ENCODE measurements around the gene FCGBP. TPM values are rescaled to one million over a fixed set of nuclear protein-coding genes. Genes with fewer than 3 reads are reported as not detected.

The FCGBP gene
- total and polyA plus RNA-seq, 2 of the 4 experiments (the other 2 are of a cell fraction): under 0.01 to 0.03 TPM

GRCh38 chr19:39935364-39935661 is 879 bp upstream of the FCGBP start:
- Histone ChIP-seq H3K36me3 (ENCODE audit: control insufficient read depth, insufficient read depth, low read length) (no peaks in the 10 kb centered on the region), H3K9ac (ENCODE audit: low read depth, low read length) (no peak overlapping the region), H3K79me1 (ENCODE audit: low read depth in 1 of 2, low read length in 2 of 2) (no peaks in the 10 kb centered on the region), H3K9me3 (ENCODE audit: control insufficient read depth, insufficient read depth, low read length) (no peaks in the 10 kb centered on the region), H3K4me2 (ENCODE audit: low read depth, low read length) (no peak overlapping the region), H2BK5ac (ENCODE audit: low read depth, low read length, poor library complexity, severe bottlenecking) (no peak overlapping the region), H2AK5ac (ENCODE audit: low read depth, low read length) (no peak overlapping the region), H4K20me1 (ENCODE audit: insufficient read depth, low read length) (no peaks in the 10 kb centered on the region), H2BK120ac (ENCODE audit: low read depth, low read length) (no peak overlapping the region), H3K18ac (ENCODE audit: low read depth, low read length) (no peak overlapping the region), H3K27ac (ENCODE audit: insufficient read depth, low read length) (no peak overlapping the region), H3K14ac (replicated peaks; ENCODE audit: low read depth, low read length) (no peak overlapping the region), H2BK20ac (ENCODE audit: low read depth, low read length) (no peak overlapping the region), H4K5ac (ENCODE audit: low read depth, low read length) (no peak overlapping the region), H3K4me1 (ENCODE audit: control insufficient read depth, insufficient read depth, low read length) (no peaks in the 10 kb centered on the region), H3K9me1 (ENCODE audit: insufficient read depth, low read length) (no peaks in the 10 kb centered on the region), H4K8ac (ENCODE audit: low read depth in 2 of 2, low read length in 2 of 2) (no peak overlapping the region), H3K23ac (ENCODE audit: low read depth, low read length) (no peak overlapping the region), H3K27me3 (ENCODE audit: control insufficient read depth, insufficient read depth, low read length) (no peaks in the 10 kb centered on the region), H2AFZ (replicated peaks; ENCODE audit: low read length, poor library complexity) (no peak overlapping the region), H3K56ac (ENCODE audit: extremely low read depth, insufficient read depth, low read length) (no peak overlapping the region), H3K4ac (ENCODE audit: low read depth, low read length) (no peak overlapping the region), H3K4me3 (ENCODE audit: insufficient read depth, low read depth, low read length) (no peak overlapping the region), H4K91ac (ENCODE audit: insufficient read depth, low read depth, low read length) (no peak overlapping the region), H2AK9ac (replicated peaks; ENCODE audit: low read depth, low read length, poor library complexity) (no peak overlapping the region), H2BK15ac (ENCODE audit: low read depth, low read length) (no peak overlapping the region)
- dilution Hi-C loops (cut with HindIII; ENCODE audit: low sequenced_read_pairs, unreplicated experiment) (no loop called here), in situ Hi-C loops (cut with MboI; ENCODE audit: low sequenced_read_pairs) (no loop called here), intact Hi-C loops (cut with micrococcal nuclease) (no loop called here)
- no TSS peak for BruUV-seq (replicated peaks)
- WGBS, 2 experiments (ENCODE audit: extremely low coverage in 2 of 2, insufficient read length in 1 of 2): no CpG with 5 or more reads among the region's 5 CpGs
- POLR2A ChIA-PET (ENCODE audit: unreplicated experiment): no interaction called here
- no peak for TF ChIP-seq USF2 (IDR thresholded peaks at IDR 0.05; ENCODE audit: low read depth, low read length)
- no peak for TF ChIP-seq NFE2L2 (IDR thresholded peaks at IDR 0.05; ENCODE audit: low read depth, low read length)
- no peak for TF ChIP-seq MXI1 (IDR thresholded peaks at IDR 0.05; ENCODE audit: borderline replicate concordance, low read depth, low read length)
- no peak for TF ChIP-seq BHLHE40 (IDR thresholded peaks at IDR 0.05; ENCODE audit: low read depth, low read length)
- no peak for TF ChIP-seq ELK1 (IDR thresholded peaks at IDR 0.05; ENCODE audit: borderline replicate concordance, low read depth, low read length)
- TF ChIP-seq SMC3 (IDR thresholded peaks at IDR 0.05; ENCODE audit: low read depth, low read length): no peak
- TF ChIP-seq RCOR1 (IDR thresholded peaks at IDR 0.05; ENCODE audit: insufficient replicate concordance, low read length): no peak
- TF ChIP-seq CTCF (conservative IDR thresholded peaks at IDR 0.05; ENCODE audit: low read depth, low read length): no peak
- TF ChIP-seq CEBPB (IDR thresholded peaks at IDR 0.05; ENCODE audit: low read depth, low read length): no peak
- no peak for TF ChIP-seq RAD21 (IDR thresholded peaks at IDR 0.05; ENCODE audit: low read length)
- no peak for TF ChIP-seq RFX5 (IDR thresholded peaks at IDR 0.05; ENCODE audit: low read depth, low read length)
- no peak for TF ChIP-seq MAZ (IDR thresholded peaks at IDR 0.05; ENCODE audit: borderline replicate concordance, low read depth, low read length)
- no peak for TF ChIP-seq CHD1 (IDR thresholded peaks at IDR 0.05; ENCODE audit: low read depth, low read length)
- no peak for TF ChIP-seq POLR2A (IDR thresholded peaks at IDR 0.05; ENCODE audit: low read depth, low read length)
- TF ChIP-seq FOS (IDR thresholded peaks at IDR 0.05; ENCODE audit: low read depth, low read length): no peak
- no peak for TF ChIP-seq MAFK (IDR thresholded peaks at IDR 0.05; ENCODE audit: low read depth, low read length)
- DNase-seq: no peak
- ATAC-seq (ENCODE audit: low read depth): no peak
- CTCF ChIA-PET: no interaction called here

Data from IMR-90 (cell line).